ENCODE measurements around the gene ZYG11B. TPM values are rescaled to one million over a fixed set of nuclear protein-coding genes. Genes with fewer than 3 reads are reported as not detected.

The ZYG11B gene
- total and polyA plus RNA-seq, 2 donors (not counting 3 experiments of a cell fraction or from before 2014, with no cell fraction given), result 8.2 to 27.2 TPM

DNA sequence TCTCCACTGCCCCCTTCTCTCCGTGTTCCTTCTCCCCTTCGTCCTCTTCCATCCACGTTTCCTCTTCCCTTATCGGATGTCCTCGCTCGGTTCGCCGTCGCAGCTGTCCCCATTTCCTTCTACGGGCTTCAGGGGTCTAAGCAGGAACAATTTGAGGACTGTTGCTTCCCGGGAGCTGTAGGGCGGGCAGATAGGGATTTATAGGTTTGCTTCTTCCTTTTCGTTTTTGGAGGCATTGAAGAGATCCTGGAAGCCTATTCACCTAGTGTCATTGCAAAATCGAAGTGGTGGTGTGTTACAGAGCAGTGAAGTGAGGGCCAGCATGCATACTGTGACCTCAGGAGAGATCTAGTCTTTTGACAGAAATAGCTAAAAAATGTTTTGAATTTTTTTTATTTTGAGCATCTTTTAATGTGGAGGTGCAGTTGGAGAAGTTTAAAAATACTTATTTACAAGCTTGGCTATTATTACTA lies 897 bp downstream of the ZYG11B start:
- peak overlapping the region; percentile 86 for H3K9ac ChIP-seq (replicated peaks; ENCODE audit: extremely low read depth, insufficient read depth, low read length)
- ChIA-PET POLR2A (no interaction called here), CTCF (interaction anchor here (1.1 to 2.1 kb wide), 4 partner anchors 11 to 455 kb away, joined by 3 to 6 read pairs (median 3); no protein-coding TSS in a partner anchor)
- peak overlapping the region; percentile 77 to 99 (median 87) for H3K4me3 ChIP-seq (replicated peaks in 1 of 3; ENCODE audit: insufficient read depth in 1 of 3, low read depth in 1 of 3, low read length in 3 of 3)
- H3K4me2 ChIP-seq (ENCODE audit: insufficient read depth, low read length), result peak overlapping the region; percentile 65
- no peak overlapping the region for H3K27ac ChIP-seq (ENCODE audit: insufficient read depth, low read depth, low read length)
- peaks cover 0 to 5% of the 10 kb centered on the region in 2 experiments for H3K27me3 ChIP-seq (ENCODE audit: control insufficient read depth in 2 of 2, insufficient read depth in 2 of 2, low read length in 2 of 2)
- no peak for FAIRE-seq
- no peaks in the 10 kb centered on the region for H4K20me1 ChIP-seq (replicated peaks; ENCODE audit: control insufficient read depth, extremely low read depth, insufficient read depth, low read length)
- peaks cover 35% of the 10 kb centered on the region for H3K79me2 ChIP-seq (ENCODE audit: control insufficient read depth, insufficient read depth, low read length)
- H3K4me1 ChIP-seq (ENCODE audit: control insufficient read depth, extremely low read depth, insufficient read depth, low read length), result peaks cover 3% of the 10 kb centered on the region
- peak; percentile 24 for DNase-seq (ENCODE audit: low read depth, low spot score)
- peaks cover 0 to 1% of the 10 kb centered on the region in 2 experiments for H3K36me3 ChIP-seq (ENCODE audit: control insufficient read depth in 2 of 2, extremely low read depth in 1 of 2, insufficient read depth in 2 of 2, low read length in 2 of 2)
- TSS peak; percentile 55 for BruUV-seq (replicated peaks)
- intact Hi-C loops (cut with micrococcal nuclease), result loop anchor here (2.0 kb wide), 1 partner anchor 28 kb away; the partner anchor contains the start of gene COA7
- dilution Hi-C loops (cut with MboI; ENCODE audit: extremely low pct_ligation_motif_present, low sequenced_read_pairs), result no loop called here
- no peaks in the 10 kb centered on the region for H3K9me1 ChIP-seq (replicated peaks; ENCODE audit: control insufficient read depth, extremely low read depth, insufficient read depth, low read length)
- TF ChIP-seq MYC (IDR thresholded peaks at IDR 0.05; ENCODE audit: low read depth, low read length) (no peak), POLR2A (IDR thresholded peaks at IDR 0.05; ENCODE audit: low read depth, low read length) (no peak), FOS (IDR thresholded peaks at IDR 0.05; ENCODE audit: borderline replicate concordance, insufficient read depth, low read length) (no peak), POLR2AphosphoS5 (IDR thresholded peaks at IDR 0.05; ENCODE audit: insufficient read depth, low read depth, low read length) (no peak), GATA2 (IDR thresholded peaks at IDR 0.05; ENCODE audit: insufficient read depth, insufficient read length, low read depth, low read length) (no peak), EZH2 (IDR thresholded peaks at IDR 0.05; ENCODE audit: borderline replicate concordance, low read depth, low read length, severe bottlenecking) (no peak), JUN (IDR thresholded peaks at IDR 0.05; ENCODE audit: borderline replicate concordance, insufficient read depth, insufficient read length, low read depth) (no peak)
- TF ChIP-seq, protein P1, sequence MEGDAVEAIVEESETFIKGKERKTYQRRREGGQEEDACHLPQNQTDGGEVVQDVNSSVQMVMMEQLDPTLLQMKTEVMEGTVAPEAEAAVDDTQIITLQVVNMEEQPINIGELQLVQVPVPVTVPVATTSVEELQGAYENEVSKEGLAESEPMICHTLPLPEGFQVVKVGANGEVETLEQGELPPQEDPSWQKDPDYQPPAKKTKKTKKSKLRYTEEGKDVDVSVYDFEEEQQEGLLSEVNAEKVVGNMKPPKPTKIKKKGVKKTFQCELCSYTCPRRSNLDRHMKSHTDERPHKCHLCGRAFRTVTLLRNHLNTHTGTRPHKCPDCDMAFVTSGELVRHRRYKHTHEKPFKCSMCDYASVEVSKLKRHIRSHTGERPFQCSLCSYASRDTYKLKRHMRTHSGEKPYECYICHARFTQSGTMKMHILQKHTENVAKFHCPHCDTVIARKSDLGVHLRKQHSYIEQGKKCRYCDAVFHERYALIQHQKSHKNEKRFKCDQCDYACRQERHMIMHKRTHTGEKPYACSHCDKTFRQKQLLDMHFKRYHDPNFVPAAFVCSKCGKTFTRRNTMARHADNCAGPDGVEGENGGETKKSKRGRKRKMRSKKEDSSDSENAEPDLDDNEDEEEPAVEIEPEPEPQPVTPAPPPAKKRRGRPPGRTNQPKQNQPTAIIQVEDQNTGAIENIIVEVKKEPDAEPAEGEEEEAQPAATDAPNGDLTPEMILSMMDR (IDR thresholded peaks at IDR 0.05; ENCODE audit: extremely low read depth in 1 of 2, insufficient read depth in 1 of 2, low read depth in 1 of 2, low read length in 2 of 2), result no peak
- TF ChIP-seq, protein P2, sequence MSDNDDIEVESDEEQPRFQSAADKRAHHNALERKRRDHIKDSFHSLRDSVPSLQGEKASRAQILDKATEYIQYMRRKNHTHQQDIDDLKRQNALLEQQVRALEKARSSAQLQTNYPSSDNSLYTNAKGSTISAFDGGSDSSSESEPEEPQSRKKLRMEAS (IDR thresholded peaks at IDR 0.05; ENCODE audit: insufficient read depth, insufficient read length), result no peak
- no peaks in the 10 kb centered on the region for H3K9me3 ChIP-seq (replicated peaks; ENCODE audit: control insufficient read depth, insufficient read depth, low read length)
- peak overlapping the region; percentile 83 for H2AFZ ChIP-seq (ENCODE audit: low read depth, low read length)
